ENCODE data around the gene SH3TC1.

SH3TC1 gene

DNA sequence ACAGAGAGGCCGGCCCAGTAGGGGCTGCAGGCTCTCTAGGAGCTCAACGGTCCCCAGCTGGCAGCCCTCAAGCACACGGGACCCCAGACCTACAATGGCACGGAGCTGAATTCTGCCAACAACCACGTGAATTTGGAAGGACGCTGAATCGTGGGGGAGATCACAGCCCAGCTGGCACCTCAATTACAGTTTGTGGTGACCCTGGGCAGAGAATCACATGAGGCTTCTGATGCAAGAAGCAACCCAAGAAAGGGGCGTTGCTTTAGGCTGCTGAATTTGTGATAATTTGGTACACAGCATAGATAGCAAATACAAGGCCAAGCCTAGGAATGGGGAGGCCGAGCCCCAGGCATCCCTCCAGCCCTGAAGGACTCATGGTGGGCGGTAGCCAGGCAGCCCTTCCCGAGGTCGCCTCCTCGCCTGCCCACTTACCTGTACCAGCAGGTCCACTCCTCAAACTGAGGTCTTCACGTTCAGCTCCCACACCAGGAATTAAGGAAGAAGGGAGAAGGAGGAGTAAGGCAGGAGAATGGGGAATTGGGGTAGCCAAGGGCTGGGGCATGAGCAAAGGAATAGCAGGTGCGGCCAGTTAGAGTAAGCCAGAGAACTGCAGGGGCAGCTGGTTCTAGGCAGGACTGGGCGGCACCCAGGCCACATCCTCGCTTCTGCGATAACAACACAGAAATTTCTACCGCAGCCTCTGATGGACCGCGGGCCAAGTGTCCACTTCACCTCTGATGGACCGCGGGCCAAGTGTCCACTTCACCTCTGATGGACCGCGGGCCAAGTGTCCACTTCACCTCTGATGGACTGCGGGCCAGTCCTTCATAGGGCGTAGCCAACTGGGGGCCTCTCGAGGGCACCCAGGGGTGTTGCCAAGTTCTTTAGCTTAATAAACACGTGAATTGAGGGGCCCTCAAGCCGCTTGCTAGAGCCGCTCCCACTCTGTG lies 47.1 kb downstream of the SH3TC1 start:
- no peak overlapping the region for H3K27ac ChIP-seq (ENCODE audit: low read depth, low read length)

DNA sequence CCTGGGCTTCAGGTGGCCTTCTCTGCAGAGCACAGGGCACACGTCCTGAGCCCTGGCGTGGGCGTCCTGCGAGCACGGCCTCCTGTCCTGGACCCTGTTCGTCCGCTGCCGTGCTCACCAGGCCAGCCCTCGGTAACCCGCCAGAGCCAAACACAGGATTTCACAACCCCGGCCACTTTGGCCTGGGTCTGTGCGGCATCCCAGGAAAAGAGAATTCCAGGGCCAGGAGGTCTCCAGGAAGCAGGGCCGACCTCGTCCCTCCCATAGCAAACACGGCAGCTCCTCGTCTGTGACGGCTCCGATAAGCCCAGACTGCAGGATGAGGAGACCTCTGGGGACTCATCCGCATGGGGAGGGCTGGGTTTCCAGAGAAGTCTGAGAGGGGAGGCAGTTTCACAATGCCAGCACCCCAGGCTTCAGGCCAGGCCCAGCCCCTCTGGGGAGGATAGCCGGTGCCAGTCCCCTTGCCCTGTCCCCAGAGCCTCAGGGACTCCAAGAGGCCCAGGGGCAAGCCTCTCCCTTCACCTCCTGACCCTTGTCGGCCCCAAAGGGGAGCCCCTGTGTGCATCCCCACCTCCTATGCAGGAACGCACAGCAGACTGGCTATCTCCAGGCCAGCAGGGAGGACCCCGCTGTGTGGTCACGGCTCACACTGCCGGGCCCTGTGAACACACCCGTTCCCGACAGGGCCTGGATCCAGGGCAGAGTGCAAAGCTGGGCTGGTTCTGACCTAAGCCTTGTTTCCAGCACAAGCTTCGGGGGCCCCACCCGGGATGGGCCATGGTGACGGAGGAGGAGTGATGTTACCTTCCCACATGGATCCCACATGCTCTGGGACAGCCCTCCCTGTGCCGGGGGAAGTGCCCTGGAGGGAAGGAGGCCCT lies 48.2 kb downstream of the SH3TC1 start:
- Histone ChIP-seq H4K20me1 (ENCODE audit: control insufficient read depth, insufficient read depth, low read depth, low read length) (no peaks in the 10 kb centered on the region), H3K36me3 (ENCODE audit: control insufficient read depth, low read length) (peaks cover 8% of the 10 kb centered on the region), H3K4me1 (ENCODE audit: control insufficient read depth, low read length) (no peaks in the 10 kb centered on the region), H3F3A (ENCODE audit: control insufficient read depth, insufficient read depth) (no peaks in the 10 kb centered on the region), H3K79me2 (ENCODE audit: control insufficient read depth, low read length) (no peaks in the 10 kb centered on the region), H3K9me2 (replicated peaks; ENCODE audit: control insufficient read depth, low read length) (no peaks in the 10 kb centered on the region), H3K4me3 (ENCODE audit: low read length) (no peak overlapping the region), H3K4me2 (ENCODE audit: low read length) (no peak overlapping the region), H3K9me3 (ENCODE audit: control insufficient read depth, insufficient read depth, low read length) (no peaks in the 10 kb centered on the region), H3K27me3 (ENCODE audit: control insufficient read depth, low read length) (no peaks in the 10 kb centered on the region; the same call in 1 of the 2 replicates), H3K27ac (ENCODE audit: low read depth, low read length) (no peak overlapping the region)
- no peak for TF ChIP-seq EZH2phosphoT487 (IDR thresholded peaks at IDR 0.05; ENCODE audit: borderline replicate concordance, low read length)
- TF ChIP-seq, protein P1, sequence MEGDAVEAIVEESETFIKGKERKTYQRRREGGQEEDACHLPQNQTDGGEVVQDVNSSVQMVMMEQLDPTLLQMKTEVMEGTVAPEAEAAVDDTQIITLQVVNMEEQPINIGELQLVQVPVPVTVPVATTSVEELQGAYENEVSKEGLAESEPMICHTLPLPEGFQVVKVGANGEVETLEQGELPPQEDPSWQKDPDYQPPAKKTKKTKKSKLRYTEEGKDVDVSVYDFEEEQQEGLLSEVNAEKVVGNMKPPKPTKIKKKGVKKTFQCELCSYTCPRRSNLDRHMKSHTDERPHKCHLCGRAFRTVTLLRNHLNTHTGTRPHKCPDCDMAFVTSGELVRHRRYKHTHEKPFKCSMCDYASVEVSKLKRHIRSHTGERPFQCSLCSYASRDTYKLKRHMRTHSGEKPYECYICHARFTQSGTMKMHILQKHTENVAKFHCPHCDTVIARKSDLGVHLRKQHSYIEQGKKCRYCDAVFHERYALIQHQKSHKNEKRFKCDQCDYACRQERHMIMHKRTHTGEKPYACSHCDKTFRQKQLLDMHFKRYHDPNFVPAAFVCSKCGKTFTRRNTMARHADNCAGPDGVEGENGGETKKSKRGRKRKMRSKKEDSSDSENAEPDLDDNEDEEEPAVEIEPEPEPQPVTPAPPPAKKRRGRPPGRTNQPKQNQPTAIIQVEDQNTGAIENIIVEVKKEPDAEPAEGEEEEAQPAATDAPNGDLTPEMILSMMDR (IDR thresholded peaks at IDR 0.05; ENCODE audit: low read depth, low read length, poor library complexity, severe bottlenecking): no peak

More for the DNA sequence above, 47.1 kb downstream of the SH3TC1 start:
- Histone ChIP-seq H3K79me2 (ENCODE audit: control insufficient read depth, low read length) (no peaks in the 10 kb centered on the region), H3K4me1 (ENCODE audit: control insufficient read depth, low read length) (no peaks in the 10 kb centered on the region), H3K4me3 (ENCODE audit: low read length) (no peak overlapping the region), H3K27me3 (ENCODE audit: control insufficient read depth, low read length) (no peaks in the 10 kb centered on the region; the same call in 1 of the 2 replicates), H4K20me1 (ENCODE audit: control insufficient read depth, insufficient read depth, low read depth, low read length) (no peaks in the 10 kb centered on the region), H3F3A (ENCODE audit: control insufficient read depth, insufficient read depth) (no peaks in the 10 kb centered on the region), H3K9me2 (replicated peaks; ENCODE audit: control insufficient read depth, low read length) (no peaks in the 10 kb centered on the region), H3K4me2 (ENCODE audit: low read length) (no peak overlapping the region), H3K36me3 (ENCODE audit: control insufficient read depth, low read length) (peaks cover 17% of the 10 kb centered on the region), H3K9me3 (ENCODE audit: control insufficient read depth, insufficient read depth, low read length) (no peaks in the 10 kb centered on the region)
- TF ChIP-seq, protein P1 (IDR thresholded peaks at IDR 0.05; ENCODE audit: low read depth, low read length, poor library complexity, severe bottlenecking): no peak
- TF ChIP-seq EZH2phosphoT487 (IDR thresholded peaks at IDR 0.05; ENCODE audit: borderline replicate concordance, low read length): no peak

DNA sequence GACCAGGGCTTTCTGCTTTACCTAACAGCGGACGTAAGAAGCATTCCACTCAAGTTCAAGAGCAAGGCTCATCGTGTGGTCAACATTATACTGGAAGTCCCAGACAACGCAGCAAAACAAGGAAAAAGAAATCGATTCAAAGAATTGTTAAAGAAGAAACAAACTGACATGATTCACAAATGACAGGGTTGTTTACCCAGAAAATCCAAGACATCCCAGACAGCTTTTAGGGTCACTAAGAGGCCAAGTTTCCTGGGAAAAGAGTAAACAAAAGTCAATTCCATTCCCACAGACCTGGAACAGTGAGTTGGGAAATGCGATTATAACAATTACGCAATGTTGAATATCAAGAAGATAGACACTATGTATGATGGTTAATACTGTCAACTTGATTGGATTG lies 49.0 kb downstream of the SH3TC1 start:
- no peak overlapping the region for H3K4me2 ChIP-seq (ENCODE audit: low read length)
- no peaks in the 10 kb centered on the region for H3K4me1 ChIP-seq (ENCODE audit: control insufficient read depth, low read length)
- no peak overlapping the region for H3K4me3 ChIP-seq (ENCODE audit: low read length)
- no peaks in the 10 kb centered on the region for H4K20me1 ChIP-seq (ENCODE audit: control insufficient read depth, insufficient read depth, low read depth, low read length)
- no peak overlapping the region for H3K27ac ChIP-seq (ENCODE audit: low read depth, low read length)
- H3K9me2 ChIP-seq (replicated peaks; ENCODE audit: control insufficient read depth, low read length): no peaks in the 10 kb centered on the region
- no peaks in the 10 kb centered on the region; the same call in 1 of the 2 replicates for H3K36me3 ChIP-seq (ENCODE audit: control insufficient read depth, low read length)
- no peaks in the 10 kb centered on the region for H3F3A ChIP-seq (ENCODE audit: control insufficient read depth, insufficient read depth)
- no peak for TF ChIP-seq EZH2phosphoT487 (IDR thresholded peaks at IDR 0.05; ENCODE audit: borderline replicate concordance, low read length)
- TF ChIP-seq, protein P1 (IDR thresholded peaks at IDR 0.05; ENCODE audit: low read depth, low read length, poor library complexity, severe bottlenecking): no peak
- H3K9me3 ChIP-seq (ENCODE audit: control insufficient read depth, insufficient read depth, low read length): no peaks in the 10 kb centered on the region
- no peaks in the 10 kb centered on the region for H3K79me2 ChIP-seq (ENCODE audit: control insufficient read depth, low read length)
- no peaks in the 10 kb centered on the region; the same call in 1 of the 2 replicates for H3K27me3 ChIP-seq (ENCODE audit: control insufficient read depth, low read length)
